ENCODE data around the gene CNTN4. TPM values are rescaled to one million over a fixed set of nuclear protein-coding genes. Genes with fewer than 3 reads are reported as not detected.

CNTN4 gene
- total and polyA plus RNA-seq, 2 experiments from 2014 or later, result 0.91 to 4.0 TPM

DNA sequence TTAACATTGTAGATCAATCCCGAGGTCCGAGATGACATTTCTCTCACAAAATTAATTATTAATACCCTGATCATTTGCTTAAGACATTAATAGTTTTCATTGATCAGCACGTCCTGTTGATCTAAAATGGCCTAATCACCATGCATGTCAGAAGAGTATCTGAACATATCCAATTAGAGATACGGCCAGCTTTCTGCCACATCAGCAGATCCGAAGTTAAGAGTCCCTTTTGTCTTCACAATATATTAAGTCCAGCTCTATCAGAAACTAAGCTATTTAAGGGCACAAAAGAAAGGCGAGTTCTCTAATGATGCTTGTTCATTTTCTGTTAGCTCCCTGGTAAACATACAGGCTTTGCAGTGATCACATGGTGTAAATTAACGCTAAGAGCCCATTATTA is 470.3 kb downstream of the CNTN4 start:
- Histone ChIP-seq H3K36me3 (ENCODE audit: insufficient read depth) (no peaks in the 10 kb centered on the region), H4K20me1 (replicated peaks; ENCODE audit: insufficient read depth) (no peaks in the 10 kb centered on the region), H3K27me3 (ENCODE audit: insufficient read depth) (no peaks in the 10 kb centered on the region), H3F3A (replicated peaks; ENCODE audit: low read depth) (no peaks in the 10 kb centered on the region), H3K79me2 (replicated peaks; ENCODE audit: insufficient read depth) (no peaks in the 10 kb centered on the region), H3K4me2 (no peak overlapping the region), H3K9me2 (ENCODE audit: insufficient read depth) (no peaks in the 10 kb centered on the region), H3K4me1 (ENCODE audit: insufficient read depth) (no peaks in the 10 kb centered on the region), H2AFZ (no peak overlapping the region), H3K4me3 (no peak overlapping the region), H3K27ac (ENCODE audit: low read depth) (no peak overlapping the region)
- peaks cover 38% of the 10 kb centered on the region for H3K36me3 Mint-ChIP-seq (ENCODE audit: low read depth)
- no peak for ATAC-seq
- no peaks in the 10 kb centered on the region for H3K27me3 Mint-ChIP-seq (ENCODE audit: insufficient read depth, low read depth, poor library complexity)
- DNase-seq (ENCODE audit: low spot score), result no peak
- no peak overlapping the region for H3K4me3 Mint-ChIP-seq
- no peak overlapping the region for H3K27ac Mint-ChIP-seq
- TF ChIP-seq ZNF331 (CRISPR knock-in tag; IDR thresholded peaks at IDR 0.05; ENCODE audit: low read depth), result no peak
- no peak for TF ChIP-seq EZH2 (IDR thresholded peaks at IDR 0.05; ENCODE audit: low read depth, unreplicated experiment)
- TF ChIP-seq, protein P1, sequence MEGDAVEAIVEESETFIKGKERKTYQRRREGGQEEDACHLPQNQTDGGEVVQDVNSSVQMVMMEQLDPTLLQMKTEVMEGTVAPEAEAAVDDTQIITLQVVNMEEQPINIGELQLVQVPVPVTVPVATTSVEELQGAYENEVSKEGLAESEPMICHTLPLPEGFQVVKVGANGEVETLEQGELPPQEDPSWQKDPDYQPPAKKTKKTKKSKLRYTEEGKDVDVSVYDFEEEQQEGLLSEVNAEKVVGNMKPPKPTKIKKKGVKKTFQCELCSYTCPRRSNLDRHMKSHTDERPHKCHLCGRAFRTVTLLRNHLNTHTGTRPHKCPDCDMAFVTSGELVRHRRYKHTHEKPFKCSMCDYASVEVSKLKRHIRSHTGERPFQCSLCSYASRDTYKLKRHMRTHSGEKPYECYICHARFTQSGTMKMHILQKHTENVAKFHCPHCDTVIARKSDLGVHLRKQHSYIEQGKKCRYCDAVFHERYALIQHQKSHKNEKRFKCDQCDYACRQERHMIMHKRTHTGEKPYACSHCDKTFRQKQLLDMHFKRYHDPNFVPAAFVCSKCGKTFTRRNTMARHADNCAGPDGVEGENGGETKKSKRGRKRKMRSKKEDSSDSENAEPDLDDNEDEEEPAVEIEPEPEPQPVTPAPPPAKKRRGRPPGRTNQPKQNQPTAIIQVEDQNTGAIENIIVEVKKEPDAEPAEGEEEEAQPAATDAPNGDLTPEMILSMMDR (conservative IDR thresholded peaks at IDR 0.05; ENCODE audit: low read depth in 2 of 2), result no peak
- TF ChIP-seq, protein P2, sequence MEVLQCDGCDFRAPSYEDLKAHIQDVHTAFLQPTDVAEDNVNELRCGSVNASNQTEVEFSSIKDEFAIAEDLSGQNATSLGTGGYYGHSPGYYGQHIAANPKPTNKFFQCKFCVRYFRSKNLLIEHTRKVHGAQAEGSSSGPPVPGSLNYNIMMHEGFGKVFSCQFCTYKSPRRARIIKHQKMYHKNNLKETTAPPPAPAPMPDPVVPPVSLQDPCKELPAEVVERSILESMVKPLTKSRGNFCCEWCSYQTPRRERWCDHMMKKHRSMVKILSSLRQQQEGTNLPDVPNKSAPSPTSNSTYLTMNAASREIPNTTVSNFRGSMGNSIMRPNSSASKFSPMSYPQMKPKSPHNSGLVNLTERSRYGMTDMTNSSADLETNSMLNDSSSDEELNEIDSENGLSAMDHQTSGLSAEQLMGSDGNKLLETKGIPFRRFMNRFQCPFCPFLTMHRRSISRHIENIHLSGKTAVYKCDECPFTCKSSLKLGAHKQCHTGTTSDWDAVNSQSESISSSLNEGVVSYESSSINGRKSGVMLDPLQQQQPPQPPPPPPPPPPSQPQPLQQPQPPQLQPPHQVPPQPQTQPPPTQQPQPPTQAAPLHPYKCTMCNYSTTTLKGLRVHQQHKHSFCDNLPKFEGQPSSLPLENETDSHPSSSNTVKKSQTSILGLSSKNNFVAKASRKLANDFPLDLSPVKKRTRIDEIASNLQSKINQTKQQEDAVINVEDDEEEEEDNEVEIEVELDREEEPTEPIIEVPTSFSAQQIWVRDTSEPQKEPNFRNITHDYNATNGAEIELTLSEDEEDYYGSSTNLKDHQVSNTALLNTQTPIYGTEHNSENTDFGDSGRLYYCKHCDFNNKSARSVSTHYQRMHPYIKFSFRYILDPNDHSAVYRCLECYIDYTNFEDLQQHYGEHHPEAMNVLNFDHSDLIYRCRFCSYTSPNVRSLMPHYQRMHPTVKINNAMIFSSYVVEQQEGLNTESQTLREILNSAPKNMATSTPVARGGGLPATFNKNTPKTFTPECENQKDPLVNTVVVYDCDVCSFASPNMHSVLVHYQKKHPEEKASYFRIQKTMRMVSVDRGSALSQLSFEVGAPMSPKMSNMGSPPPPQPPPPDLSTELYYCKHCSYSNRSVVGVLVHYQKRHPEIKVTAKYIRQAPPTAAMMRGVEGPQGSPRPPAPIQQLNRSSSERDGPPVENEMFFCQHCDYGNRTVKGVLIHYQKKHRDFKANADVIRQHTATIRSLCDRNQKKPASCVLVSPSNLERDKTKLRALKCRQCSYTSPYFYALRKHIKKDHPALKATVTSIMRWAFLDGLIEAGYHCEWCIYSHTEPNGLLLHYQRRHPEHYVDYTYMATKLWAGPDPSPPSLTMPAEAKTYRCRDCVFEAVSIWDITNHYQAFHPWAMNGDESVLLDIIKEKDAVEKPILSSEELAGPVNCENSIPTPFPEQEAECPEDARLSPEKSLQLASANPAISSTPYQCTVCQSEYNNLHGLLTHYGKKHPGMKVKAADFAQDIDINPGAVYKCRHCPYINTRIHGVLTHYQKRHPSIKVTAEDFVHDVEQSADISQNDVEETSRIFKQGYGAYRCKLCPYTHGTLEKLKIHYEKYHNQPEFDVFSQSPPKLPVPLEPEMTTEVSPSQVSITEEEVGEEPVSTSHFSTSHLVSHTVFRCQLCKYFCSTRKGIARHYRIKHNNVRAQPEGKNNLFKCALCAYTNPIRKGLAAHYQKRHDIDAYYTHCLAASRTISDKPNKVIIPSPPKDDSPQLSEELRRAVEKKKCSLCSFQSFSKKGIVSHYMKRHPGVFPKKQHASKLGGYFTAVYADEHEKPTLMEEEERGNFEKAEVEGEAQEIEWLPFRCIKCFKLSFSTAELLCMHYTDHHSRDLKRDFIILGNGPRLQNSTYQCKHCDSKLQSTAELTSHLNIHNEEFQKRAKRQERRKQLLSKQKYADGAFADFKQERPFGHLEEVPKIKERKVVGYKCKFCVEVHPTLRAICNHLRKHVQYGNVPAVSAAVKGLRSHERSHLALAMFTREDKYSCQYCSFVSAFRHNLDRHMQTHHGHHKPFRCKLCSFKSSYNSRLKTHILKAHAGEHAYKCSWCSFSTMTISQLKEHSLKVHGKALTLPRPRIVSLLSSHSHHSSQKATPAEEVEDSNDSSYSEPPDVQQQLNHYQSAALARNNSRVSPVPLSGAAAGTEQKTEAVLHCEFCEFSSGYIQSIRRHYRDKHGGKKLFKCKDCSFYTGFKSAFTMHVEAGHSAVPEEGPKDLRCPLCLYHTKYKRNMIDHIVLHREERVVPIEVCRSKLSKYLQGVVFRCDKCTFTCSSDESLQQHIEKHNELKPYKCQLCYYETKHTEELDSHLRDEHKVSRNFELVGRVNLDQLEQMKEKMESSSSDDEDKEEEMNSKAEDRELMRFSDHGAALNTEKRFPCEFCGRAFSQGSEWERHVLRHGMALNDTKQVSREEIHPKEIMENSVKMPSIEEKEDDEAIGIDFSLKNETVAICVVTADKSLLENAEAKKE (CRISPR knock-in tag; IDR thresholded peaks at IDR 0.05), result no peak
- TF ChIP-seq, protein P3, sequence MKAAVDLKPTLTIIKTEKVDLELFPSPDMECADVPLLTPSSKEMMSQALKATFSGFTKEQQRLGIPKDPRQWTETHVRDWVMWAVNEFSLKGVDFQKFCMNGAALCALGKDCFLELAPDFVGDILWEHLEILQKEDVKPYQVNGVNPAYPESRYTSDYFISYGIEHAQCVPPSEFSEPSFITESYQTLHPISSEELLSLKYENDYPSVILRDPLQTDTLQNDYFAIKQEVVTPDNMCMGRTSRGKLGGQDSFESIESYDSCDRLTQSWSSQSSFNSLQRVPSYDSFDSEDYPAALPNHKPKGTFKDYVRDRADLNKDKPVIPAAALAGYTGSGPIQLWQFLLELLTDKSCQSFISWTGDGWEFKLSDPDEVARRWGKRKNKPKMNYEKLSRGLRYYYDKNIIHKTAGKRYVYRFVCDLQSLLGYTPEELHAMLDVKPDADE (IDR thresholded peaks at IDR 0.05), result no peak
- no peak for TF ChIP-seq STAT1 (IDR thresholded peaks at IDR 0.05; ENCODE audit: unreplicated experiment)
- TF ChIP-seq CREB1 (CRISPR knock-in tag; IDR thresholded peaks at IDR 0.05; ENCODE audit: low read depth), result no peak
- no peak for TF ChIP-seq NANOG (IDR thresholded peaks at IDR 0.05; ENCODE audit: borderline replicate concordance)
- no peak for TF ChIP-seq EZH2phosphoT487 (IDR thresholded peaks at IDR 0.05; ENCODE audit: unreplicated experiment)
- TF ChIP-seq, protein P4, sequence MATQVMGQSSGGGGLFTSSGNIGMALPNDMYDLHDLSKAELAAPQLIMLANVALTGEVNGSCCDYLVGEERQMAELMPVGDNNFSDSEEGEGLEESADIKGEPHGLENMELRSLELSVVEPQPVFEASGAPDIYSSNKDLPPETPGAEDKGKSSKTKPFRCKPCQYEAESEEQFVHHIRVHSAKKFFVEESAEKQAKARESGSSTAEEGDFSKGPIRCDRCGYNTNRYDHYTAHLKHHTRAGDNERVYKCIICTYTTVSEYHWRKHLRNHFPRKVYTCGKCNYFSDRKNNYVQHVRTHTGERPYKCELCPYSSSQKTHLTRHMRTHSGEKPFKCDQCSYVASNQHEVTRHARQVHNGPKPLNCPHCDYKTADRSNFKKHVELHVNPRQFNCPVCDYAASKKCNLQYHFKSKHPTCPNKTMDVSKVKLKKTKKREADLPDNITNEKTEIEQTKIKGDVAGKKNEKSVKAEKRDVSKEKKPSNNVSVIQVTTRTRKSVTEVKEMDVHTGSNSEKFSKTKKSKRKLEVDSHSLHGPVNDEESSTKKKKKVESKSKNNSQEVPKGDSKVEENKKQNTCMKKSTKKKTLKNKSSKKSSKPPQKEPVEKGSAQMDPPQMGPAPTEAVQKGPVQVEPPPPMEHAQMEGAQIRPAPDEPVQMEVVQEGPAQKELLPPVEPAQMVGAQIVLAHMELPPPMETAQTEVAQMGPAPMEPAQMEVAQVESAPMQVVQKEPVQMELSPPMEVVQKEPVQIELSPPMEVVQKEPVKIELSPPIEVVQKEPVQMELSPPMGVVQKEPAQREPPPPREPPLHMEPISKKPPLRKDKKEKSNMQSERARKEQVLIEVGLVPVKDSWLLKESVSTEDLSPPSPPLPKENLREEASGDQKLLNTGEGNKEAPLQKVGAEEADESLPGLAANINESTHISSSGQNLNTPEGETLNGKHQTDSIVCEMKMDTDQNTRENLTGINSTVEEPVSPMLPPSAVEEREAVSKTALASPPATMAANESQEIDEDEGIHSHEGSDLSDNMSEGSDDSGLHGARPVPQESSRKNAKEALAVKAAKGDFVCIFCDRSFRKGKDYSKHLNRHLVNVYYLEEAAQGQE (IDR thresholded peaks at IDR 0.05; ENCODE audit: unreplicated experiment), result no peak
- TF ChIP-seq JUNB (IDR thresholded peaks at IDR 0.05; ENCODE audit: unreplicated experiment), result no peak
- no peak for TF ChIP-seq POLR2AphosphoS5 (IDR thresholded peaks at IDR 0.05; ENCODE audit: low read depth)
- TF ChIP-seq ZNF114 (CRISPR knock-in tag; IDR thresholded peaks at IDR 0.05), result no peak
- H3K4me1 Mint-ChIP-seq, result no peaks in the 10 kb centered on the region
- H3K9me3 Mint-ChIP-seq, result peaks cover 96% of the 10 kb centered on the region

Measured in GM23338 (cell line).